ENCODE measurements around the gene CNTNAP2.
"Not testable (repeated sequence)": the region's sequence is repeated elsewhere in the genome, so short reads cannot be mapped to it uniquely, and the experiment has no call there.

Gene CNTNAP2

DNA sequence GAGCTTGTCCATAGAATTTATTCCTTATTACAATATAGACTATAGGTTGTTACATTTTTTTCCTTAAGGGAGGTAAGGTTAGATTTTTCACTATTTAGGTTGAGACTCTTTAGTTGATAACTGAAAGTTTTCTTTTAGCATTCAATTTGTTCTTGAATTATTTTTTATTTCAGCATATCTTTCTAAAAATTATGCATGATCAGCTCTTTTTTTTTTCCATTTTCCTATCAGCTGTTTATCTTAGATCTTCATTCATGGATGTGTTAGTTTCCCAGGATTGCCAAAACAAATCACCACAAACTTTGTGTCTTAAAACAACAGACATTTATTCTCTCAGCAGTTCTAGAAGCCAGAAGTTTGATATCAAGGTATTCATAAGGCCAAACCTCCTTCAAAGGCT lies 1558.1 kb downstream of the CNTNAP2 start:
- FAIRE-seq = no peak
- TF ChIP-seq POLR2A (IDR thresholded peaks at IDR 0.05; ENCODE audit: low read depth, low read length) (no peak), TAF1 (IDR thresholded peaks at IDR 0.05; ENCODE audit: low read depth, low read length) (no peak), PAX5 (IDR thresholded peaks at IDR 0.05; ENCODE audit: insufficient read depth, low read length, severe bottlenecking) (no peak), POU2F2 (IDR thresholded peaks at IDR 0.05; ENCODE audit: low read depth, low read length) (no peak), SPI1 (IDR thresholded peaks at IDR 0.05; ENCODE audit: low read depth, low read length) (no peak), POLR2AphosphoS5 (IDR thresholded peaks at IDR 0.05; ENCODE audit: low read depth, low read length) (no peak)
- DNase-seq (ENCODE audit: insufficient read length, low spot score) = no peak

DNA sequence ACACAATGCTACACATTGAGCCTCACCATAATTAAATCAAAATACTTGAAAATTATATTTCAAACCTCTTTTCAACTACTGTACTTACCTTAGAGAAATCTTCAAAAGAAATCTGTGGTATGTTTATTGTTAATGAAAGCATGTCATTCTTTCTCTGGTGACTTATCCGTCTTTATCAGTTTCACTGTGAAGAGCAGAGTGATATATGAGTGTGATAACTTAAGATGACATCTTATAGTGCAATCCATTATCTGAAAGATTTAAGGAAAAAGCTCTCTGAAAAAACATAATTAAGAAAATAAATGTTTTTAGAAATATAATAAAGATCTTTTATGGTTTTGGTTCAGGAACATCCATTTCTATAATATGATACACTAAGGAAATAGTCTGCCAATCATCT lies 1562.3 kb downstream of the CNTNAP2 start:
- TF ChIP-seq POU2F2 (IDR thresholded peaks at IDR 0.05; ENCODE audit: low read depth, low read length) (no peak), PAX5 (IDR thresholded peaks at IDR 0.05; ENCODE audit: insufficient read depth, low read length, severe bottlenecking) (no peak), POLR2AphosphoS5 (IDR thresholded peaks at IDR 0.05; ENCODE audit: low read depth, low read length) (no peak), SPI1 (IDR thresholded peaks at IDR 0.05; ENCODE audit: low read depth, low read length) (no peak), TAF1 (IDR thresholded peaks at IDR 0.05; ENCODE audit: low read depth, low read length) (no peak), POLR2A (IDR thresholded peaks at IDR 0.05; ENCODE audit: low read depth, low read length) (no peak)
- DNase-seq (ENCODE audit: insufficient read length, low spot score) (no peak), FAIRE-seq (no peak)

DNA sequence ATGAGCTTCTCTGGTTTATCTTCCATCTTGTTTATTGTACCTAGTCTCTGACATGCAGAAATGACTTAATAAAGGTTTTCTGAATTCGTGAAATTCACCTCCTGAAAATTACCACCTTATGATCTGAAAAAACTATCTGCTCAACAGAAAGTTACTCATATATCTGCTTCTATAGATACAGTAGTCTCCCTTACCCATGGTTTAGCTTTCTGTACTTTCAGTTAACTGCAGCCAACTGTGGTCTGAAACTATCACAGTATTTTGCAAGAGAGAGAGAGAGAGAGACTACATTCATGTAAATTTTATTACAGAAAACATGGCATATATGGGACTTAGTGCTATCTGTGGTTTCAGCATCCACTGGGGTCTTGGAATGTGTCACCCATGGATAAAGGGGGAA lies 1564.9 kb downstream of the CNTNAP2 start:
- FAIRE-seq (no peak), DNase-seq (ENCODE audit: insufficient read length, low spot score) (no peak)
- no peak for TF ChIP-seq POLR2A (IDR thresholded peaks at IDR 0.05; ENCODE audit: low read depth, low read length)
- no peak for TF ChIP-seq TAF1 (IDR thresholded peaks at IDR 0.05; ENCODE audit: low read depth, low read length)
- TF ChIP-seq SPI1 (IDR thresholded peaks at IDR 0.05; ENCODE audit: low read depth, low read length) = no peak

DNA sequence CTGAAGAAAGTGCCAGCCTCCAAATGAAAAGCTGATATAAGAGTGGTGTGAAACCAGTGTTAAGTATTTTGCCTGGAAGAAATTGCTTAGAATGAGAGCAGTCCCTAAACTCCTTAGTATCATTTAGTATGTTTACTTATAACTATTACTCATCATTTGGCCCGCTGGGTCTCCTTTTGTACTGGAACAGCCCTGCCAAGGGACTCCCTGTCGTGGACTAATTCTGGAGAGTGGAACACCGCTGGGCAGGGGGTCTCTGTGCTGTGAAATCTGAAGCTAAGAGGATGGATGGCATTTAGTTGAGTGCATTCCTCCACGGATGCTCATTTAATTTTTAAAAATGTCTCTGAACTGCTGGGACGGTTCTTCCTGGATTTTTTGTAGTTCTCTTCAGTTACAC lies 1584.1 kb downstream of the CNTNAP2 start:
- no peak for FAIRE-seq
- TF ChIP-seq POU2F2 (IDR thresholded peaks at IDR 0.05; ENCODE audit: low read depth, low read length) (no peak), POLR2A (IDR thresholded peaks at IDR 0.05; ENCODE audit: low read depth, low read length) (no peak), POLR2AphosphoS5 (IDR thresholded peaks at IDR 0.05; ENCODE audit: low read depth, low read length) (no peak), PAX5 (IDR thresholded peaks at IDR 0.05; ENCODE audit: insufficient read depth, low read length, severe bottlenecking) (no peak), SPI1 (IDR thresholded peaks at IDR 0.05; ENCODE audit: low read depth, low read length) (no peak), TAF1 (IDR thresholded peaks at IDR 0.05; ENCODE audit: low read depth, low read length) (no peak)
- no peak for DNase-seq (ENCODE audit: insufficient read length, low spot score)

DNA sequence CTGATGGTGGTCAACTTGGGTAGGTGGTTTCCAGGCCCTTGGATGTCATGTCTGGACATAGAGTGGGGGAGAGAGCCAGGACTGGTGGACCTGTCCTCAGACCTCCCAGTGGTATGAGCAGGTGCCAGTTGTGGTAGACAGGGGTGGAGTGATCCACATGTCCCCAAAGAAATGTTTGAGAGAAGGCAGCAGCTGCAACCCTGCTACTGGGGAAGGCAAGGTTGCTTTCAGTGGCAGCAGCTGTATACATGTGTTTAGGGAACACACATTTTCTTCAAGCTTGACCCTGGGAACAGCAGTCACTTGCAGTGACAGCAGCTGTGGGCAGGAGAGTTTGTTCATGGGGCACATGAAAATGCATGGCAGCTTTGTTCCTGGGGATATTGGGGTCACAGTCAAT lies 1591.3 kb downstream of the CNTNAP2 start:
- TF ChIP-seq TAF1 (IDR thresholded peaks at IDR 0.05; ENCODE audit: low read depth, low read length) (no peak), POU2F2 (IDR thresholded peaks at IDR 0.05; ENCODE audit: low read depth, low read length) (no peak), POLR2A (IDR thresholded peaks at IDR 0.05; ENCODE audit: low read depth, low read length) (no peak)
- FAIRE-seq (no peak), DNase-seq (ENCODE audit: insufficient read length, low spot score) (no peak)

DNA sequence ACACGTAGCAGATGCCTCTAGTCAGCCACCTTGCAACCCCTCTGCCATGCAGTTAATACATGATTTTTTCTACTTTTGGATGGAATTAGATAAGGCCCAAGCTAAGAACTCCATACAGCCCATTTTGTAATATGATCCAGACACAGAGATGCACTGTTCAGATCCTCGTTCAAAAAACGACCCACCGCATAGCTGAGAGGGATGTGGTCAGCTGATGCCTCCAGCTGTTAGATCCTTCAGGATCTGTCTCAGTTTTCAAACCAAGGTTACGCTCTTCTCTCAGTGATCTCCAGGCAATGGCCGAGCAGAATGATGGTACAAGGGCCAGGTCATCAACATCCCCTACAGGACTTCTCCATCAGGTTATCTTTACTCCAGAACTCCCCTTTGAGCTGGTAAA lies 1592.3 kb downstream of the CNTNAP2 start:
- DNase-seq (ENCODE audit: insufficient read length, low spot score) (no peak), FAIRE-seq (no peak)
- no peak for TF ChIP-seq POLR2AphosphoS5 (IDR thresholded peaks at IDR 0.05; ENCODE audit: low read depth, low read length)
- TF ChIP-seq POU2F2 (IDR thresholded peaks at IDR 0.05; ENCODE audit: low read depth, low read length) = no peak
- TF ChIP-seq POLR2A (IDR thresholded peaks at IDR 0.05; ENCODE audit: low read depth, low read length) = no peak
- no peak for TF ChIP-seq TAF1 (IDR thresholded peaks at IDR 0.05; ENCODE audit: low read depth, low read length)
- no peak for TF ChIP-seq SPI1 (IDR thresholded peaks at IDR 0.05; ENCODE audit: low read depth, low read length)
- TF ChIP-seq PAX5 (IDR thresholded peaks at IDR 0.05; ENCODE audit: insufficient read depth, low read length, severe bottlenecking) = no peak

DNA sequence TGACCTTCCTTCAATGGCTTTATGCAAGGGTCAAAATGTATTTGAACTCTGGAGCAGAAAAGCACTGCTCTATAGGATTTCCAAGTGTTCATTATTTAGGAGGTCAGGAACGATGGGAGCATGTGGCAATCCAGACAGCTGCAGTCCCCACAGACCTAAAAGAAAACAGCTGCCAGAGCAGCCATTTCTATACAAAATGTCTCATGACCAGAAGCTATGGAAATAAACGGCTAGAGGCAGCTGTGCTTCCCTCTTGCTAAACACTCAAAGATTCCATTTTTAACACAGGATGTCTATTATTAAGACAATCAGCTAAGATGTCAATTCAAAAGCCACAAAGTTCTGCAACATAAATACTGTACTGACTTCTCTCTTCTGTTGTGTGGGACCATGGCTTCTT lies 1594.8 kb downstream of the CNTNAP2 start:
- TF ChIP-seq POLR2AphosphoS5 (IDR thresholded peaks at IDR 0.05; ENCODE audit: low read depth, low read length) (no peak), SPI1 (IDR thresholded peaks at IDR 0.05; ENCODE audit: low read depth, low read length) (no peak), POLR2A (IDR thresholded peaks at IDR 0.05; ENCODE audit: low read depth, low read length) (no peak)
- FAIRE-seq (no peak), DNase-seq (ENCODE audit: insufficient read length, low spot score) (no peak)

DNA sequence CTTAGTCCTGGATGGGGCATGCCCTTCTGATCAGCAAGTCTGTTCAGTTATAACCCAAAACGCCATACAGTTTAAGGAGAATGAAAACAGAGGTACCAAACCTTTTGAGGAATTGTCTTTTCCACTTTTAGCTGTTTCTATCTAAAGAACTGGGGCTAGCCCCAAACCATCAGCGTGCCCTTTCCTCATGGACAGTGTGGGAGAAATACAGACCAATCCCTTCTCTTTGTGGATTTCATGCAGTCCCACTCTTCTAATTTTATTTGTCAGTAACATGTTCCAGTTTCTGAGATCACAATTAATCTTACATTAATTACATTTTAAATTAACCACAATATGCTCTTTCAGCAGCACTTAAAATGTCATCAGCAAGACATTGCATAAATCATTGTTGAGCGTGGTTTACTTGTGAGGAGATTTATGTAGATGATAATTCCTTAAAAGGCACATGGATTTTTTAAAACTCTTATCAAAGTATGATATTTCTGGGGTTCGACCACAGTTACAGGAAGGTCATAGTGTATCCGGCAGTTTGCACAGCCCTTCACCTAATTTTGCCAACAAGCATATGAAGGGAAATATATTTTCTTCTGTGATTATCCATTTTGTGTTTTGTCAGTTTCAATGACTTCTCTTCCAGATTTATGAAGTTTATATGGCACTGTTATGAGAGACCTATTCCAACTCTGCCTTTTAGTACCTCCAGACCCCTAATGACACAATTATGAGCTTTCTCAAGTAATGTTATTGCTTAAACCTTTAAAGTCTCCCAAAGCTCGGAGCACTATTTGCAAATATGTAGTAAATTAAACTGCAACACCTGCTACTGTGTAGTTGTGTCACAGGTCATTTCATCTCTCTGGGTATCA lies 1605.6 kb downstream of the CNTNAP2 start:
- TF ChIP-seq POU2F2 (IDR thresholded peaks at IDR 0.05; ENCODE audit: low read depth, low read length) (no peak), TAF1 (IDR thresholded peaks at IDR 0.05; ENCODE audit: low read depth, low read length) (no peak), POLR2AphosphoS5 (IDR thresholded peaks at IDR 0.05; ENCODE audit: low read depth, low read length) (no peak), POLR2A (IDR thresholded peaks at IDR 0.05; ENCODE audit: low read depth, low read length) (no peak), SPI1 (IDR thresholded peaks at IDR 0.05; ENCODE audit: low read depth, low read length) (no peak), PAX5 (IDR thresholded peaks at IDR 0.05; ENCODE audit: insufficient read depth, low read length, severe bottlenecking) (no peak)
- DNase-seq (ENCODE audit: insufficient read length, low spot score) (no peak), FAIRE-seq (no peak)

DNA sequence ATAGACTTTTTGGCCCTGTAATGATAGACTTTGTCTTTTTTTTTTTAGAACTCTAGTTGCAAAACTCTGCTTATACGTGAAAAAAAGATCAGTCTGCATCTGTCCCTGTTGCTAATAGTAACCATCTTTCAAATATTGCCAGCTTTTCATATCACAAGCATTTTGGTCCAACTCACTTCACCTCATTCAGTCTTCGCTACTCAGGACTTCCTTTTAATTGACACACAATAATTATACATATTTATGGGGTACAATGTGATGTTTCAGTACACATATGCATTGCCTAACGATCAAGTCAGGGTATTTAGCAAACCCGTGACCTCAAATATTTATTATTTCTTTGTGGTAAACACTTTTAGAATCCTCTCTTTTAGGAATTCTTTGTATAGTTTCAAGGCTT lies 1606.9 kb downstream of the CNTNAP2 start:
- TF ChIP-seq POU2F2 (IDR thresholded peaks at IDR 0.05; ENCODE audit: low read depth, low read length) = no peak
- no peak for TF ChIP-seq TAF1 (IDR thresholded peaks at IDR 0.05; ENCODE audit: low read depth, low read length)
- TF ChIP-seq PAX5 (IDR thresholded peaks at IDR 0.05; ENCODE audit: insufficient read depth, low read length, severe bottlenecking) = no peak
- TF ChIP-seq POLR2AphosphoS5 (IDR thresholded peaks at IDR 0.05; ENCODE audit: low read depth, low read length) = no peak
- TF ChIP-seq POLR2A (IDR thresholded peaks at IDR 0.05; ENCODE audit: low read depth, low read length) = no peak
- TF ChIP-seq SPI1 (IDR thresholded peaks at IDR 0.05; ENCODE audit: low read depth, low read length) = no peak
- FAIRE-seq = no peak
- DNase-seq (ENCODE audit: insufficient read length, low spot score) = no peak

DNA sequence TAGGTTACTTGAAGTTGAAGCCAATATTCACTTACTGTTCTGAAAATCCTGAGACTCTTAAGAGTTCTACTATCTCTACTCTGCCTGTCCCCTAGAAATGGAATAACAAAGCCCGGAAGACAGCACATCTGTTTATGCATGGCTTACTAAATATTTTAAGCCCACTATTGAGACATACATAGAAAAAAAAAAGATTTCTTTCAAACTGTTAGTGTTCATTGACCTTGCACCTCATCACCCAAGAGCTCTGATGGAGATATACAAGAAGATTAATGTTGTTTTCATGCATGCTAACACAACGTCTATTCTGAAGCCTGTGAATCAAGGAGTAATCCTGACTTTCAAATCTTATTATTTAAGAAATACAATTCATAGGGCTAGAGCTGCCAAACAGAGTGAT lies 1614.7 kb downstream of the CNTNAP2 start:
- no peak for FAIRE-seq
- TF ChIP-seq TAF1 (IDR thresholded peaks at IDR 0.05; ENCODE audit: low read depth, low read length) (no peak), POLR2A (IDR thresholded peaks at IDR 0.05; ENCODE audit: low read depth, low read length) (no peak), POLR2AphosphoS5 (IDR thresholded peaks at IDR 0.05; ENCODE audit: low read depth, low read length) (no peak), POU2F2 (IDR thresholded peaks at IDR 0.05; ENCODE audit: low read depth, low read length) (no peak)
- no peak for DNase-seq (ENCODE audit: insufficient read length, low spot score)

DNA sequence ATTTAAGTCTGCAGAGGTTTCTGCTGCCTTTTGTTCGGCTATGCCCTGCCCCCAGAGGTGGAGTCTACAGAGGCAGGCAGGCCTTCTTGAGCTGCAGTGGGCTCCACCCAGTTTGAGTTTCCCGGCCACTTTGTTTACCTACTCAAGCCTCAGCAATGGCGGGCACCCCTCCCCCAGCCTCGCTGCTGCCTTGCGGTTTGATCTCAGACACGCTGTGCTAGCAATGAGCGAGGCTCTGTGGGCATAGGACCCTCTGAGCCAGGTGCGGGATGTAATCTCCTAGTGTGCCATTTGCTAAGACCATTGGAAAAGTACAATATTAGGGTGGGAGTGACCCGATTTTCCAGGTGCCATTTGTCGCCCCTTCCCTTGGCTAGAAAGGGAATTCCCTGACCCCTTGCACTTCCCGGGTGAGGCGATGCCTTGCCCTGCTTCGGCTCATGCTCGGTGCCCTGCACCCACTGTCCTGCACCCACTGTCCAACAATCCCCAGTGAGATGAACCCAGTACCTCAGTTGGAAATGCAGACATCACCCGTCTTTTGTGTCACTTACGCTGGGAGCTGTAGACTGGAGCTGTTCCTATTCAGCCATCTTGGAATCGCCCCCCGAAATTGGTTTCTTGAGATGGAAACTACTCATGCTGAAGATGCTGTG lies 1621.1 kb downstream of the CNTNAP2 start:
- not testable (repeated sequence) for DNase-seq (ENCODE audit: insufficient read length, low spot score); FAIRE-seq
